Measurements from ENCODE around the gene DOCK7. TPM values are rescaled to one million over a fixed set of nuclear protein-coding genes. Genes with fewer than 3 reads are reported as not detected.

DOCK7 gene
- total RNA-seq, 1 donor from 2014 or later, result 10.2 TPM

- Histone ChIP-seq H3K36me3 (no peaks in the 10 kb centered on the region), H3K4me1 (no peaks in the 10 kb centered on the region), H3K27me3 (ENCODE audit: low read depth) (peaks cover 17% of the 10 kb centered on the region), H3K9me3 (replicated peaks) (no peaks in the 10 kb centered on the region), H3K4me3 (no peak overlapping the region), H3K27ac (replicated peaks) (no peak overlapping the region)
- intact Hi-C loops (cut with micrococcal nuclease), result no loop called here
- no peak for DNase-seq
- TF ChIP-seq, protein P1, sequence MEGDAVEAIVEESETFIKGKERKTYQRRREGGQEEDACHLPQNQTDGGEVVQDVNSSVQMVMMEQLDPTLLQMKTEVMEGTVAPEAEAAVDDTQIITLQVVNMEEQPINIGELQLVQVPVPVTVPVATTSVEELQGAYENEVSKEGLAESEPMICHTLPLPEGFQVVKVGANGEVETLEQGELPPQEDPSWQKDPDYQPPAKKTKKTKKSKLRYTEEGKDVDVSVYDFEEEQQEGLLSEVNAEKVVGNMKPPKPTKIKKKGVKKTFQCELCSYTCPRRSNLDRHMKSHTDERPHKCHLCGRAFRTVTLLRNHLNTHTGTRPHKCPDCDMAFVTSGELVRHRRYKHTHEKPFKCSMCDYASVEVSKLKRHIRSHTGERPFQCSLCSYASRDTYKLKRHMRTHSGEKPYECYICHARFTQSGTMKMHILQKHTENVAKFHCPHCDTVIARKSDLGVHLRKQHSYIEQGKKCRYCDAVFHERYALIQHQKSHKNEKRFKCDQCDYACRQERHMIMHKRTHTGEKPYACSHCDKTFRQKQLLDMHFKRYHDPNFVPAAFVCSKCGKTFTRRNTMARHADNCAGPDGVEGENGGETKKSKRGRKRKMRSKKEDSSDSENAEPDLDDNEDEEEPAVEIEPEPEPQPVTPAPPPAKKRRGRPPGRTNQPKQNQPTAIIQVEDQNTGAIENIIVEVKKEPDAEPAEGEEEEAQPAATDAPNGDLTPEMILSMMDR (IDR thresholded peaks at IDR 0.05; ENCODE audit: borderline replicate concordance), result no peak
Observed at GRCh38 chr1:62415687-62416086, 272.5 kb downstream of the DOCK7 start.

GRCh38 chr1:62407398-62408009 lies 280.7 kb downstream of the DOCK7 start:
- H3K27ac ChIP-seq (replicated peaks), result no peak overlapping the region
- H3K4me1 ChIP-seq, result no peaks in the 10 kb centered on the region
- no peaks in the 10 kb centered on the region for H3K36me3 ChIP-seq
- H3K4me3 ChIP-seq, result no peak overlapping the region
- DNase-seq, result no peak
- TF ChIP-seq, protein P1 (IDR thresholded peaks at IDR 0.05; ENCODE audit: borderline replicate concordance), result peak; percentile 84
- intact Hi-C loops (cut with micrococcal nuclease), result loop anchor here (2.0 kb wide), 1 partner anchor 233 kb away; no protein-coding TSS in a partner anchor
- H3K9me3 ChIP-seq (replicated peaks), result no peaks in the 10 kb centered on the region
- peaks cover 18% of the 10 kb centered on the region for H3K27me3 ChIP-seq (ENCODE audit: low read depth)

DNA sequence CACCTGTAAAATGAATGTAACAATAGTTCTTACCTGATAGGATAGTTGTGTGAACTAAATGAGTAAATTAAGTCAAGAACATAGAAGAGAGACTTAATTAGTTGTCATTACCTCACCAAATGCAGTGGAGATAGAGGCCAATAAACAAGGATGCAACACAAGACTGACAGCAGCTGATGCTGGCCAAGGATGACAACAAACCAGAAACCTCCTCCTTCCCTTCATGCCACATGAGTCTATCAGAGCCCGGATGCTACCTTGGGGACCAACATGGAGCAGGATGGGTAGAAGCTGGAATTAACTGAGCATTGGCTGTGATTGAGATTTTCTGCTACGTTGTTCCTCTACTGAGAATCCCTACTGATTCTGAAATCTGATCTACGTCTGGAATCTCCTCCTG lies 281.6 kb downstream of the DOCK7 start:
- intact Hi-C loops (cut with micrococcal nuclease), result loop anchor here (2.0 kb wide), 1 partner anchor 232 kb away; no protein-coding TSS in a partner anchor
- Histone ChIP-seq H3K4me3 (no peak overlapping the region), H3K4me1 (no peaks in the 10 kb centered on the region), H3K27ac (replicated peaks) (no peak overlapping the region), H3K9me3 (replicated peaks) (no peaks in the 10 kb centered on the region), H3K36me3 (no peaks in the 10 kb centered on the region), H3K27me3 (ENCODE audit: low read depth) (peaks cover 8% of the 10 kb centered on the region)
- TF ChIP-seq, protein P1 (IDR thresholded peaks at IDR 0.05; ENCODE audit: borderline replicate concordance), result no peak
- no peak for DNase-seq

- H3K27ac ChIP-seq (replicated peaks), result no peak overlapping the region
- intact Hi-C loops (cut with micrococcal nuclease), result no loop called here
- H3K36me3 ChIP-seq, result no peaks in the 10 kb centered on the region
- H3K4me3 ChIP-seq, result no peak overlapping the region
- DNase-seq, result no peak
- TF ChIP-seq, protein P1 (IDR thresholded peaks at IDR 0.05; ENCODE audit: borderline replicate concordance), result no peak
- H3K9me3 ChIP-seq (replicated peaks), result no peaks in the 10 kb centered on the region
- no peaks in the 10 kb centered on the region for H3K4me1 ChIP-seq
- H3K27me3 ChIP-seq (ENCODE audit: low read depth), result peaks cover 8% of the 10 kb centered on the region
Observed at GRCh38 chr1:62405247-62405646, 282.9 kb downstream of the DOCK7 start.

Other genes starting within 250 kb of the DOCK7 start
- not detected for gene ANGPTL3, start 90.9 kb downstream of the DOCK7 start, total RNA-seq
- 10.9 TPM for gene ATG4C, start 95.7 kb upstream of the DOCK7 start, total RNA-seq

Measured in left ventricle myocardium inferior (tissue), 1 donor.